Astrocyte of the cerebellum (primary cell): Measurements from ENCODE around the gene NACA2.

Experiments
- DNase-seq: peaks from one replicate; pipeline ENCODE4 v3.0.0-alpha.2; 2011; ENCODE audit warnings: low read depth
- H3K4me3 ChIP-seq: 2 replicates; pipeline ENCODE4 v1.5.1; 2011; ENCODE audit warnings: mild to moderate bottlenecking, low read depth, low read length, moderate library complexity
- in situ Hi-C: cut with HindIII; loops from 2 replicates; pipeline ENCODE4 v1.10.0; 2017; ENCODE audit warnings: low sequenced_read_pairs
- TF ChIP-seq, protein P1 (sequence below): IDR thresholded peaks from 2 replicates; pipeline ENCODE4 v1.5.1; 2012; ENCODE audit warnings: low read length, low read depth, moderate library complexity, mild to moderate bottlenecking; ENCODE audit errors: missing control alignments

Gene NACA2

DNA sequence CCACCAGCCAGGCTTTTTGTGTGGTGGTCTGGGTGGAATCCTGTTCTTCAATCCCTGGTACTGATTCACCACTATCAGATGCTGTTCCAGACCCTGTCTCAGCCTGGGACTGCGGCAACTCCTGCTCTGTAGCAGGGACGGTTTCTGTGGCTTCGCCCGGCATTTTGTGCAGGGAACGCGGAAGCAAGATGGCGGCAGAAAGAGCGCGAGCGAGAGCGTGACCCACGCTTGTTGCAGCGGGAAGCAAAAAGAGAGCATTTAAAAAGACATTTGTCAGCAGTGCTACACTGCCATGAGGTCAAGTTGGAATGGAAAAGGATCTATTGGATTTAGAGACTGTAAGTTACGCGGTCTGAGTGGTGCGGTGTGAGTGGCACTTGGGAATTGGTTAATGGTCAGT, at the start of gene NACA2:
Gene NACA2 (minus strand): TSS at position 202 of the 400 bp plus-strand sequence. CDS start 39 bp downstream, at position 163.
- no peak within 1 kb of the TSS for H3K4me3 ChIP-seq

DNA sequence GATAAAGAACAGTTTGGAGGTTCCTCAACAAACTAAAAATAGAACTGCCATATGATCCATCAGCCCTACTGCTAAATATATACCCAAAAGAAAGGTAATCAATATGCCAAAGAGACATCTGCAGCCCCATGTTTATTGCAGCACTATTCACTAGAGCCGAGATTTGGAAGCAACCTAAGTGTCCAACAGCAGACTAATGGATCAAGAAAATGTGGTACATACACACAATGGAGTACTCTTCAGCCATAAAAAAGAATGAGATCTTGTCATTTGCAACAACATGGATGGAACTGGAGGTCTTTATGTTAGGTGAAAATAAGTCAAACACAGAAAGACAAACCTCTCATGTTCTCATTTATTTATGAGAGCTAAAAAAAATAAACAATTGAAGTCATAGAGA, 48.8 kb upstream of the NACA2 start:
- in situ Hi-C loops = no loop called here
- no peak for DNase-seq
- TF ChIP-seq, protein P1, sequence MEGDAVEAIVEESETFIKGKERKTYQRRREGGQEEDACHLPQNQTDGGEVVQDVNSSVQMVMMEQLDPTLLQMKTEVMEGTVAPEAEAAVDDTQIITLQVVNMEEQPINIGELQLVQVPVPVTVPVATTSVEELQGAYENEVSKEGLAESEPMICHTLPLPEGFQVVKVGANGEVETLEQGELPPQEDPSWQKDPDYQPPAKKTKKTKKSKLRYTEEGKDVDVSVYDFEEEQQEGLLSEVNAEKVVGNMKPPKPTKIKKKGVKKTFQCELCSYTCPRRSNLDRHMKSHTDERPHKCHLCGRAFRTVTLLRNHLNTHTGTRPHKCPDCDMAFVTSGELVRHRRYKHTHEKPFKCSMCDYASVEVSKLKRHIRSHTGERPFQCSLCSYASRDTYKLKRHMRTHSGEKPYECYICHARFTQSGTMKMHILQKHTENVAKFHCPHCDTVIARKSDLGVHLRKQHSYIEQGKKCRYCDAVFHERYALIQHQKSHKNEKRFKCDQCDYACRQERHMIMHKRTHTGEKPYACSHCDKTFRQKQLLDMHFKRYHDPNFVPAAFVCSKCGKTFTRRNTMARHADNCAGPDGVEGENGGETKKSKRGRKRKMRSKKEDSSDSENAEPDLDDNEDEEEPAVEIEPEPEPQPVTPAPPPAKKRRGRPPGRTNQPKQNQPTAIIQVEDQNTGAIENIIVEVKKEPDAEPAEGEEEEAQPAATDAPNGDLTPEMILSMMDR = no peak
- H3K4me3 ChIP-seq = no peak overlapping the region

More for the DNA sequence above, at the start of gene NACA2:
- TF ChIP-seq, protein P1 = no peak
- in situ Hi-C loops = no loop called here
- no peak for DNase-seq

DNA sequence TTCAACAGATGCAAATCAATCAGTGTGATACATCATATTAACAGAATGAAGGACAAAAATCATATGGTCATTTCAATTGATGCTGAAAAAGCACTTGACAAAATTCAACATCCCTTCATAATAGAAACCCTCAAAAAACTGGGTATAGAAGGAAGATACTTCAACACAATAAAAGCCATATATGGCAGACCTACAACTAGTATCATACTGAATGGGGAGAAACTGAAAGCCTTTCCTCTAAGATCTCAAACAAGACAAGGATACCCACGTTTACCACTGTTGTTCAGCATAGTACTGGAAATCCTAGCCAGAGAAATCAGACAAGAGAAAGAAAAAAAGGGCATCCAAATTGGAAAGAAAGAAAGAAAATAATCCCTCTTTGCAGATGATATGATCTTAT, 47.1 kb upstream of the NACA2 start:
- TF ChIP-seq, protein P1 = no peak
- H3K4me3 ChIP-seq = no peak overlapping the region
- no peak for DNase-seq
- in situ Hi-C loops = no loop called here

DNA sequence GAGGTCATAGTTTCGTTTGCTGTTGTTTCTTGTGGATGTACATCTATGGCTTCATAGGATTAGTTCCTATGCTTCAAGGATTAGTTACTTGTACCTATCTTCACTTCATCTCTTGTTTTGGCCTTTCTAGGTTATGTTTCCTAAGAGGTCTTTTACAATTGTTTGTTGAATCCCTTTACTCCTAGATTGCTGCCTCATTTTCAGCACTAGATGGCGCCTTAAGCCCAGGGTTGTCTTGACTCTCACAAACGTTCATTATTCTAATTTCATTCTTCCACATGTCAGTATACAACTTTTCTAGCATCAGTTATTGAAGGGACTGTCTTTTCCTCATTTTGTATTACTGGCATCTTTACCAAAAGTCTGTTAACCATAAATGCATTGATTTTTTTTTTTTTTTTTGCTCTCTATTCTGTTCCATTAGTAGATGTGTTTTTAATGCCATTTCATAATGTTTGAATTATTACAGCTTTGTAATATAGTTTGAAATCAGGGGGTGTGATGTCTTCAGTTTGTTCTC, 45.0 kb upstream of the NACA2 start:
- in situ Hi-C loops = no loop called here

DNA sequence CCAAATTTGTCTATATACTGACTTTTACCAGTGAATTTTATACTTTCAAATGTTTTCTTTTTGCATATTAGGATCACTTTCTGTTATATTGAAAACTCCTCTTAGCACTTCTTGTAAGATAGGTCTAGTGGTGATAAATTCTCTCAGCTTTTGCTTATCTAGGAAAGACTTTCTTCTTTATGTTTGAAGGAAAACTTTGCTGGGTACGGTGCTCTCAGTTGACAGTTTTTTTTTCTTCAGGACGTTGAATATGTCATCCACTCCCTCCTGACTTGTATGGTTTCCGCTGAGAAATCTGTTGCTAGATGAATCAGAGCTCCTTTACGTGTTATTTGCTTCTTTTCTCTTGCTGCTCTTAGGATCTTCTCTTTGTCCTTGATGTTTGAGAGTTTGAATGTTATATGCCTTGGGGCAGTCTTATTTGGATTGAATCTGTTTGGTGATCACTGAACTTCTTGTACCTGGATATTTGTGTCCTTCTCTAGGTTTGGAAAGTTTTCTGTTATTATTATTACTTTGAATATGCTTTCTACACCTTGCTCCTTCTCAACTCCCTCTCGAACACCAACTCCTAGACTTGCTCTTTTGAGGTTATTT, 44.0 kb upstream of the NACA2 start:
- H3K4me3 ChIP-seq = no peak overlapping the region
- in situ Hi-C loops = no loop called here
- DNase-seq = no peak
- TF ChIP-seq, protein P1 = no peak

More for the DNA sequence above, 45.0 kb upstream of the NACA2 start:
- no peak overlapping the region for H3K4me3 ChIP-seq
- DNase-seq = peak; percentile 33
- TF ChIP-seq, protein P1 = peak; percentile 81

DNA sequence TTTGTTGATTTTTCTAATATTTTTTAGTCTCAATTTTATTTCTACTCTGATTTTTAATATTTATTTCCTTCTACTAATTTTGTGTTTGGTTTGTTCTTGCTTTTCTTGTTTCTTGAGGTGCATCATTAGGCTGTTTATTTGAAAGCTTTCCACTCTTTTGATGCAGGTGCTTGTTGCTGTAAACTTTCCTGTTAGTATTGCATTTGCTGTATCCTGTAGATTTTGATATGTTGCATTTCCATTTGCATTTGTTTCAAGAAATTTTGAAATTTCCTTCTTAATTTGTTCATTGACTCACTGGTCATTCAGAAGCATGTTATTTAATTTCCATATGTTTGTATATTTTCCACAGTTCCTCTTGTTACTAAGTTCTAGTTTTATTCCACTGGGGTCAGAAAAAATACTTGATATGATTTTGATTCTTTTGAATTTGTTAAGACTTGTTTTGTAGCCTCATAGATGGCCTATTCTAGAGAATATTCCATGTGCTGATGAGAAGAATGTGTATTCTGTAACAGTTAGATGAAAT, 43.1 kb upstream of the NACA2 start:
- in situ Hi-C loops = no loop called here

More for the DNA sequence above, 43.1 kb upstream of the NACA2 start:
- no peak for DNase-seq
- no peak overlapping the region for H3K4me3 ChIP-seq
- TF ChIP-seq, protein P1 = no peak
